OCI-LY7 (cell line): Measurements from ENCODE around the gene TRERF1.

Source experiments
- CTCF ChIP-seq: fragments of 200-600 bp; sonication (generic); conservative IDR thresholded peaks from 2 replicates; pipeline ENCODE4 v1.5.1; 2014; ENCODE audit warnings: mild to moderate bottlenecking, antibody characterized with exemption, low read length, moderate library complexity, mixed read lengths
- EZH2phosphoT487 ChIP-seq: fragments of 200-600 bp; sonication (generic); IDR thresholded peaks from 2 replicates; pipeline ENCODE4 v1.6.1; 2018; ENCODE audit warnings: low read depth, borderline replicate concordance, mild to moderate bottlenecking, mixed run types, antibody characterized with exemption, low read length, moderate library complexity, mixed read lengths

- TF ChIP-seq EZH2phosphoT487 = no peak
- TF ChIP-seq CTCF = no peak
Measured at GRCh38 chr6:42385339-42385738, 66.4 kb downstream of the TRERF1 start.
